SHP77 treated with DMSO at 0.1 percent for 48 hours (cell line): Measurements from ENCODE around the gene ATP5F1C.

Experiments used
- DNase-seq: peaks from one replicate; lab custom pipeline; 2025; lab: John Stamatoyannopoulos, UW

ATP5F1C gene

DNA sequence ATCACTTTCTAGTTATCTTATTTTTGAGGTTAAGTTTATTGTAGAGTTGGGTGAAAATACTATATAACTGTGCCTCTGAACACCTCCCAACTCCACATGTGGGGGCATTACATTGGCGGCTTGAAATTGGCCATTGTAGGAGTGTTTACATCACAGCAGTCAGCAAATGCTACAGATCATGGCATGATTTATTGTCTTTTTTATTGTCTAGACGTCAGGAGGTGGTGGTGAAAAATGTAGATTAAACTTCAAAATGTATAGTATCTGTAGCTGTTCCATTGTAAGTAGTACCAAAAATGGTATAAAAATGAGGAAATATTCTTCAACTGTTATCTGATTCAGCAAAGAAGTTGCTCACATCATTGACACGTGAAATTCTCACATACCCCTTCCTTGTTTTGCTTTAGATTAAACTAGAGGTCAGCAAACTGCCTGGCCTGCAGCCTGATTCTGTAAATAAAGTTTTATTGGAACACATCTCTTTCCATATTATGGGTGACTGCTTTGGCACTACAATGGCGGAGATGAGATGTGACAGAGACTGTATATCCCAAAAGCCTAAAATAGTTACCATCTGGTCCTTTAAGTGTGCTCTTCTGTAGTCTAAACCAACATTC lies 65.4 kb downstream of the ATP5F1C start:
- DNase-seq = no peak

DNA sequence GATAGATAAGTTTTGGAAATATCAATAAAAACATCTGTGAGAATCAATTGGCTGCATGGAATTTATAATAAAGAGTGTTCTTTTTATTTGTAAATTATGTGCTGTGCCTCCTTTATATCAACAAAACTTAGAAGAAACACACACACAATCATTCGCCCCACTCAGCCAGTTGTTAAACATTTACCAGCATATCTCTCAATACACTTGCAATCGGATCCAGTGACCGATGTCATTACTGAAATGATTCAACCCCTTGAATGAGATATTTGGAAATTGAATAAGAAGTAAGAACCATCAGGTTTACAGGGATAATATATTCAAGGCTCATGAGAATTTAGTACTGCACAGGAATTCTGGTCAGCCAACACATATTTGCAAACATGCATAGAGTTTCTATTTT lies 65.9 kb downstream of the ATP5F1C start:
- DNase-seq = no peak

DNA sequence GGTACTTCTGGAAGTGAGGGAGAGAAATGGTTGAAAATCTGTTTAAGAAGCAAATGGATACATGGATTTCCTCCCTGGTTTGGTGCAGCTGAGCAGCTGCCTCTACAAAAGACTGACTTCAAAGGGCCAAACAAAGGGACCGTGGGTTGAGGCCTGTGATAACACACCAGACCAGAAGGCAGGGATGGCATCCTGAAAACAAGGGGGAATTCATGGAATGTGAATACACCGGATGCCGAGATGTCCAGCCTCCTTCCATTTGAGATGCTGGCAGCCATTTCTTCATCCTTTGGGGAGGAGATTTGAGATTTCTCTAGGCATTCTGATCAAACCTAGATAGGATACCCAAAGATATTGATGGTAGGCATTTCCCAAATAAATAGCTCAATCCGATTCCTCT lies 67.2 kb downstream of the ATP5F1C start:
- no peak for DNase-seq

GRCh38 chr10:7856678-7857077 lies 68.7 kb downstream of the ATP5F1C start:
- DNase-seq = no peak

- no peak for DNase-seq
Observed at GRCh38 chr10:7857262-7857661, 69.3 kb downstream of the ATP5F1C start.
